ENCODE data around the gene CFAP53. TPM values are rescaled to one million over a fixed set of nuclear protein-coding genes. Genes with fewer than 3 reads are reported as not detected.

The CFAP53 gene
- total and polyA plus RNA-seq, 2 of the 13 experiments (the other 11 are each of a cell fraction or from before 2014, with no cell fraction given): 0.05 to 0.07 TPM

DNA sequence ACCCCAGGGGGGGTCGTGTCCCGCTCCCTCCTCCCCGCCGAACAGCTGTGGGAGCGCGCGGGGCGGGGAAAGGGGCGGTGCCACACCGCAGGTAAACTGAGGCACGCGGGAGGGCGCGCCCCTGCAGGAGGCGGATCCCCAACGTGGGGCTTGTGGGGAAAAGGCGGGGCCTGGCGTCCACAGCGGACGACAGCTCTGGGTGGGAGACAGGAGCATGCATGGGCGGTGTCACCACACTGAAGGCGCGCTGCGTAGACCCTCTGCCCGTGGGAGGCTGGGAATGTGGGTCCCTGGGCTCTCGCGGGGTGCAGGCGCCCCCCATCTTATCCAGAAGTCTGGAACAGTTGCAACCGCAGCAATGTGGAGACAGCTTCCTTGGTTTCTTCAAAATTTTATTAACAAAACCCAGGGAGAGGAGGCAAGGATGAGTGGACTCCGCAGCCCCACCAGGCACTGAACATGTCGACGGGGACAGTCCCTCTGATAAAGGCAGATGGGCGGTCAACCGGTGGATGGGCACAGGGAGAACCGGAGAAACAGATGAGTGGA, 15.8 kb upstream of the CFAP53 start (continued):
- TF ChIP-seq, protein P1, sequence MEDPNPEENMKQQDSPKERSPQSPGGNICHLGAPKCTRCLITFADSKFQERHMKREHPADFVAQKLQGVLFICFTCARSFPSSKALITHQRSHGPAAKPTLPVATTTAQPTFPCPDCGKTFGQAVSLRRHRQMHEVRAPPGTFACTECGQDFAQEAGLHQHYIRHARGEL (CRISPR knock-in tag; IDR thresholded peaks at IDR 0.05): 0 out of 2 replicates have a peak, but pooled peaks have one; percentile 54
- TF ChIP-seq HES4 (CRISPR knock-in tag; IDR thresholded peaks at IDR 0.05; ENCODE audit: borderline replicate concordance) (peak; percentile 70; the same call in 1 of the 2 replicates), ZNF607 (CRISPR knock-in tag; IDR thresholded peaks at IDR 0.05; ENCODE audit: borderline replicate concordance) (0 out of 2 replicates have a peak, but pooled peaks have one; percentile 70), HMGA1 (CRISPR knock-in tag; conservative IDR thresholded peaks at IDR 0.05) (no peak), ZNF644 (CRISPR knock-in tag; IDR thresholded peaks at IDR 0.05; ENCODE audit: low read depth) (no peak), NRL (CRISPR knock-in tag; IDR thresholded peaks at IDR 0.05; ENCODE audit: borderline replicate concordance) (0 out of 2 replicates have a peak, but pooled peaks have one; percentile 7), DMAP1 (CRISPR knock-in tag; IDR thresholded peaks at IDR 0.05) (no peak), ZNF383 (CRISPR knock-in tag; IDR thresholded peaks at IDR 0.05; ENCODE audit: borderline replicate concordance) (no peak), ARID2 (CRISPR knock-in tag; IDR thresholded peaks at IDR 0.05; ENCODE audit: borderline replicate concordance) (no peak), SRY (CRISPR knock-in tag; IDR thresholded peaks at IDR 0.05) (0 out of 2 replicates have a peak, but pooled peaks have one; percentile 14), NFRKB (IDR thresholded peaks at IDR 0.05) (no peak)
- TF ChIP-seq, protein P2, sequence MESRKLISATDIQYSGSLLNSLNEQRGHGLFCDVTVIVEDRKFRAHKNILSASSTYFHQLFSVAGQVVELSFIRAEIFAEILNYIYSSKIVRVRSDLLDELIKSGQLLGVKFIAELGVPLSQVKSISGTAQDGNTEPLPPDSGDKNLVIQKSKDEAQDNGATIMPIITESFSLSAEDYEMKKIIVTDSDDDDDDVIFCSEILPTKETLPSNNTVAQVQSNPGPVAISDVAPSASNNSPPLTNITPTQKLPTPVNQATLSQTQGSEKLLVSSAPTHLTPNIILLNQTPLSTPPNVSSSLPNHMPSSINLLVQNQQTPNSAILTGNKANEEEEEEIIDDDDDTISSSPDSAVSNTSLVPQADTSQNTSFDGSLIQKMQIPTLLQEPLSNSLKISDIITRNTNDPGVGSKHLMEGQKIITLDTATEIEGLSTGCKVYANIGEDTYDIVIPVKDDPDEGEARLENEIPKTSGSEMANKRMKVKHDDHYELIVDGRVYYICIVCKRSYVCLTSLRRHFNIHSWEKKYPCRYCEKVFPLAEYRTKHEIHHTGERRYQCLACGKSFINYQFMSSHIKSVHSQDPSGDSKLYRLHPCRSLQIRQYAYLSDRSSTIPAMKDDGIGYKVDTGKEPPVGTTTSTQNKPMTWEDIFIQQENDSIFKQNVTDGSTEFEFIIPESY (CRISPR knock-in tag; IDR thresholded peaks at IDR 0.05): peak; percentile 36; the same call in 1 of the 2 replicates
- TF ChIP-seq, protein P3, sequence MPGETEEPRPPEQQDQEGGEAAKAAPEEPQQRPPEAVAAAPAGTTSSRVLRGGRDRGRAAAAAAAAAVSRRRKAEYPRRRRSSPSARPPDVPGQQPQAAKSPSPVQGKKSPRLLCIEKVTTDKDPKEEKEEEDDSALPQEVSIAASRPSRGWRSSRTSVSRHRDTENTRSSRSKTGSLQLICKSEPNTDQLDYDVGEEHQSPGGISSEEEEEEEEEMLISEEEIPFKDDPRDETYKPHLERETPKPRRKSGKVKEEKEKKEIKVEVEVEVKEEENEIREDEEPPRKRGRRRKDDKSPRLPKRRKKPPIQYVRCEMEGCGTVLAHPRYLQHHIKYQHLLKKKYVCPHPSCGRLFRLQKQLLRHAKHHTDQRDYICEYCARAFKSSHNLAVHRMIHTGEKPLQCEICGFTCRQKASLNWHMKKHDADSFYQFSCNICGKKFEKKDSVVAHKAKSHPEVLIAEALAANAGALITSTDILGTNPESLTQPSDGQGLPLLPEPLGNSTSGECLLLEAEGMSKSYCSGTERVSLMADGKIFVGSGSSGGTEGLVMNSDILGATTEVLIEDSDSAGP (CRISPR knock-in tag; IDR thresholded peaks at IDR 0.05; ENCODE audit: borderline replicate concordance): 0 out of 2 replicates have a peak, but pooled peaks have one; percentile 10
- TF ChIP-seq, protein P4, sequence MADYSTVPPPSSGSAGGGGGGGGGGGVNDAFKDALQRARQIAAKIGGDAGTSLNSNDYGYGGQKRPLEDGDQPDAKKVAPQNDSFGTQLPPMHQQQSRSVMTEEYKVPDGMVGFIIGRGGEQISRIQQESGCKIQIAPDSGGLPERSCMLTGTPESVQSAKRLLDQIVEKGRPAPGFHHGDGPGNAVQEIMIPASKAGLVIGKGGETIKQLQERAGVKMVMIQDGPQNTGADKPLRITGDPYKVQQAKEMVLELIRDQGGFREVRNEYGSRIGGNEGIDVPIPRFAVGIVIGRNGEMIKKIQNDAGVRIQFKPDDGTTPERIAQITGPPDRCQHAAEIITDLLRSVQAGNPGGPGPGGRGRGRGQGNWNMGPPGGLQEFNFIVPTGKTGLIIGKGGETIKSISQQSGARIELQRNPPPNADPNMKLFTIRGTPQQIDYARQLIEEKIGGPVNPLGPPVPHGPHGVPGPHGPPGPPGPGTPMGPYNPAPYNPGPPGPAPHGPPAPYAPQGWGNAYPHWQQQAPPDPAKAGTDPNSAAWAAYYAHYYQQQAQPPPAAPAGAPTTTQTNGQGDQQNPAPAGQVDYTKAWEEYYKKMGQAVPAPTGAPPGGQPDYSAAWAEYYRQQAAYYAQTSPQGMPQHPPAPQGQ (CRISPR knock-in tag; IDR thresholded peaks at IDR 0.05; ENCODE audit: borderline replicate concordance): no peak
